Measurements from ENCODE around the gene TKFC.

The TKFC gene

GRCh38 chr11:61390161-61390560 lies 57.1 kb downstream of the TKFC start:
- no peak overlapping the region for H3K9ac ChIP-seq (ENCODE audit: low read length)
- DNase-seq = no peak
- no peak overlapping the region for H2AK5ac ChIP-seq (ENCODE audit: low read length)
- no peak overlapping the region for H3K27ac ChIP-seq (ENCODE audit: low read depth, low read length)
- H3K18ac ChIP-seq (ENCODE audit: low read length) = no peak overlapping the region
- H4K12ac ChIP-seq (ENCODE audit: low read depth, low read length) = no peak overlapping the region
- H3K4me3 ChIP-seq (ENCODE audit: low read depth, low read length) = no peak overlapping the region
- no peak overlapping the region for H4K91ac ChIP-seq (ENCODE audit: low read depth, low read length)
- no peak overlapping the region for H2BK12ac ChIP-seq (ENCODE audit: low read length)
- H2BK120ac ChIP-seq (ENCODE audit: insufficient read depth, low read length, poor library complexity) = no peak overlapping the region
- H2AFZ ChIP-seq (ENCODE audit: insufficient read depth, low read length, poor library complexity) = no peak overlapping the region
- H3K27me3 ChIP-seq (ENCODE audit: insufficient read depth, low read length) = no peaks in the 10 kb centered on the region
- peaks cover 9% of the 10 kb centered on the region for H3K79me1 ChIP-seq (ENCODE audit: low read length)
- H3K36me3 ChIP-seq (ENCODE audit: control insufficient read depth in 1 of 2, insufficient read depth in 2 of 2, low read length in 2 of 2) = peaks cover 4 to 6% of the 10 kb centered on the region in 2 experiments
- H3K79me2 ChIP-seq (ENCODE audit: control insufficient read depth, insufficient read depth, low read length, poor library complexity) = peaks cover 6% of the 10 kb centered on the region
- H3K4me1 ChIP-seq (ENCODE audit: control insufficient read depth in 1 of 2, insufficient read depth in 2 of 2, low read length in 2 of 2) = peaks cover 8% of the 10 kb centered on the region in 2 experiments
- peaks cover 6% of the 10 kb centered on the region for H3K9me3 ChIP-seq (ENCODE audit: insufficient read depth, low read depth, low read length)
- no peak overlapping the region for H2BK5ac ChIP-seq (ENCODE audit: low read depth, low read length, poor library complexity)
- no CpG with 5 or more reads among the region's 1 CpG for WGBS (ENCODE audit: extremely low coverage, insufficient coverage, insufficient read length)
- no peak overlapping the region for H3K4me2 ChIP-seq (ENCODE audit: low read length)
- H3K23ac ChIP-seq (ENCODE audit: low read length) = no peak overlapping the region
- no peak overlapping the region for H3K4ac ChIP-seq (ENCODE audit: low read depth, low read length)
- H4K8ac ChIP-seq (ENCODE audit: low read depth, low read length) = no peak overlapping the region
- H3K14ac ChIP-seq (ENCODE audit: low read length) = no peak overlapping the region

DNA sequence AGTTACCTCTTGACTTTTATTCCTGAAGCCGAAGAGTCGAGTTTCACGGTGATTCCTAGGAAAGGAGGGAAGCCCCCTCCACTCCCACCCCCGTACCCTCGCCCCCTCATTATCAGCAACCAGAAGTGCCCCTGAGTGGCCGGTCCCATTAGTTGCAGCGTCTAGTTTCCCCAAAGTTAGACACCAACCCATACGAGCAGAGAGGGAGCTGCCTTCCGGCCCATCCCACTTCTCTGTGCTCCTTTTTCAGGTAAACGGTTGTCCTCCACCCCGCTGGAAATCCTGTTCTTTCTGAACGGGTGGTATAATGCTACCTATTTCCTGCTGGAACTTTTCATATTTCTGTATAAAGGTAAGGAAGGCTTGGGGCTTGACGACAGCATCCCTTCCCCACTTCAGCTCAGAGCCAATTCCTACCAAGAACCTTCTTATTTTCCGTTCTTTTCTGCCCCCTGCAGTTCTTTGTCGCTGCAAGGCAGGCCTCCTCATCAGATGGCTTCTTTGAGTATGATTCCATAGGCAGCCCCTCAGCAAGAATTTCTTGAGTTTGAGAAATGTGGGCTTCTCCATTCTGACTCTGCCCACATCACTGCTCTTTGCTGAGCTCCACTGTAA lies 60.1 kb downstream of the TKFC start:
- peak overlapping the region; percentile 87 for H3K4ac ChIP-seq (ENCODE audit: low read depth, low read length)
- H3K79me1 ChIP-seq (ENCODE audit: low read length) = peaks cover 9% of the 10 kb centered on the region
- no peak overlapping the region for H2BK5ac ChIP-seq (ENCODE audit: low read depth, low read length, poor library complexity)
- H3K18ac ChIP-seq (ENCODE audit: low read length) = peak overlapping the region; percentile 96
- no peak overlapping the region for H2BK12ac ChIP-seq (ENCODE audit: low read length)
- no peak for DNase-seq
- H3K4me1 ChIP-seq (ENCODE audit: control insufficient read depth in 1 of 2, insufficient read depth in 2 of 2, low read length in 2 of 2) = peaks cover 8% of the 10 kb centered on the region in 2 experiments
- H2BK120ac ChIP-seq (ENCODE audit: insufficient read depth, low read length, poor library complexity) = peak overlapping the region; percentile 88
- peaks cover 11 to 12% of the 10 kb centered on the region in 2 experiments for H3K36me3 ChIP-seq (ENCODE audit: control insufficient read depth in 1 of 2, insufficient read depth in 2 of 2, low read length in 2 of 2)
- H3K23ac ChIP-seq (ENCODE audit: low read length) = no peak overlapping the region
- peak overlapping the region; percentile 82 for H3K9ac ChIP-seq (ENCODE audit: low read length)
- H3K14ac ChIP-seq (ENCODE audit: low read length) = peak overlapping the region; percentile 81
- no peak overlapping the region for H4K12ac ChIP-seq (ENCODE audit: low read depth, low read length)
- peaks cover 6% of the 10 kb centered on the region for H3K79me2 ChIP-seq (ENCODE audit: control insufficient read depth, insufficient read depth, low read length, poor library complexity)
- H2AFZ ChIP-seq (ENCODE audit: insufficient read depth, low read length, poor library complexity) = peak overlapping the region; percentile 99
- H3K27ac ChIP-seq (ENCODE audit: low read depth, low read length) = no peak overlapping the region
- H3K9me3 ChIP-seq (ENCODE audit: insufficient read depth, low read depth, low read length) = peaks cover 6% of the 10 kb centered on the region
- H3K4me3 ChIP-seq (ENCODE audit: low read depth, low read length) = peak overlapping the region; percentile 90
- peak overlapping the region; percentile 97 for H3K4me2 ChIP-seq (ENCODE audit: low read length)
- H2AK5ac ChIP-seq (ENCODE audit: low read length) = no peak overlapping the region
- peak overlapping the region; percentile 100 for H4K8ac ChIP-seq (ENCODE audit: low read depth, low read length)
- WGBS (ENCODE audit: extremely low coverage, insufficient coverage, insufficient read length) = no CpG with 5 or more reads among the region's 15 CpGs
- H3K27me3 ChIP-seq (ENCODE audit: insufficient read depth, low read length) = no peaks in the 10 kb centered on the region
- peak overlapping the region; percentile 96 for H4K91ac ChIP-seq (ENCODE audit: low read depth, low read length)

All from trophoblast cell (in vitro differentiated cells and primary cell).